Measurements from ENCODE around the gene ARHGAP32. TPM values are rescaled to one million over a fixed set of nuclear protein-coding genes. Genes with fewer than 3 reads are reported as not detected.

ARHGAP32 gene
- total RNA-seq, 1 experiment from 2014 or later: 22.0 TPM

GRCh38 chr11:129086976-129087375 is 105.1 kb downstream of the ARHGAP32 start:
- Histone ChIP-seq H4K5ac (ENCODE audit: insufficient read length, low read depth, low read length) (no peak overlapping the region), H4K8ac (replicated peaks; ENCODE audit: insufficient read length, low read depth, low read length) (no peak overlapping the region), H3K9me3 (ENCODE audit: control insufficient read depth, low read depth, low read length) (no peaks in the 10 kb centered on the region), H3T11ph (ENCODE audit: low read length) (no peak overlapping the region), H3K4me2 (ENCODE audit: insufficient read depth, insufficient read length, low read length) (no peak overlapping the region), H2BK120ac (ENCODE audit: low read depth, low read length, poor library complexity, severe bottlenecking) (no peak overlapping the region), H3K4me1 (ENCODE audit: insufficient read depth, low read length) (no peaks in the 10 kb centered on the region), H2BK5ac (ENCODE audit: insufficient read length, low read length) (no peak overlapping the region), H3K4ac (ENCODE audit: low read depth, low read length) (no peak overlapping the region), H2BK12ac (ENCODE audit: insufficient read length, low read depth, low read length) (no peak overlapping the region), H3K27ac (ENCODE audit: insufficient read length, low read depth, low read length) (no peak overlapping the region), H3K23ac (ENCODE audit: insufficient read length, low read depth, low read length) (no peak overlapping the region), H3K56ac (ENCODE audit: insufficient read length, low read depth, low read length) (no peak overlapping the region), H3K27me3 (ENCODE audit: insufficient read depth, low read length) (no peaks in the 10 kb centered on the region), H2BK15ac (ENCODE audit: low read depth, low read length) (no peak overlapping the region), H4K91ac (ENCODE audit: insufficient read length, low read depth, low read length) (no peak overlapping the region), H3K9ac (ENCODE audit: extremely low read depth, insufficient read length, low read length) (no peak overlapping the region), H3K14ac (ENCODE audit: insufficient read depth, low read length) (no peak overlapping the region), H3K79me1 (ENCODE audit: insufficient read depth, low read depth, low read length, poor library complexity, severe bottlenecking) (no peaks in the 10 kb centered on the region), H2AK5ac (ENCODE audit: insufficient read length, low read length) (no peak overlapping the region), H2AFZ (ENCODE audit: low read length) (no peak overlapping the region), H2BK20ac (ENCODE audit: low read depth, low read length, poor library complexity, severe bottlenecking) (no peak overlapping the region), H3K23me2 (ENCODE audit: insufficient read length, low read depth, low read length, poor library complexity, severe bottlenecking) (no peaks in the 10 kb centered on the region), H3K18ac (ENCODE audit: insufficient read length, low read depth, low read length) (no peak overlapping the region), H3K79me2 (ENCODE audit: insufficient read depth, low read length) (no peaks in the 10 kb centered on the region; the same call in 1 of the 2 replicates), H4K20me1 (ENCODE audit: control insufficient read depth, insufficient read depth, insufficient read length) (no peaks in the 10 kb centered on the region)
- Mint-ChIP-seq H3K9me3 (peaks cover 19 to 24% of the 10 kb centered on the region in 2 experiments), H3K4me1 (peaks cover 10 to 12% of the 10 kb centered on the region in 2 experiments), H3K27ac (no peak overlapping the region), H3K36me3 (ENCODE audit: insufficient read depth in 1 of 3, low read depth in 3 of 3) (peaks cover 18 to 22% (median 20%) of the 10 kb centered on the region in 3 experiments), H3K4me3 (no peak overlapping the region), H3K27me3 (ENCODE audit: low read depth) (no peaks in the 10 kb centered on the region)
- no CpG with 5 or more reads among the region's 1 CpG for WGBS (ENCODE audit: extremely low coverage, insufficient read length, low lambda C conversion rate)
- DNase-seq: no peak
- no peak for TF ChIP-seq CTCF (conservative IDR thresholded peaks at IDR 0.05)
